ENCODE results near the gene GLIS1. TPM values are rescaled to one million over a fixed set of nuclear protein-coding genes. Genes with fewer than 3 reads are reported as not detected.

GLIS1 gene
- total and polyA plus RNA-seq, 8 donors: 0.06 to 0.26 (median 0.13) TPM; not detected in 4

- H3K9me3 ChIP-seq: no peaks in the 10 kb centered on the region
- 69 to 75% methylated on average over 13 of the region's 13 CpGs for WGBS, 2 donors
- no peak overlapping the region for H3K4me3 ChIP-seq
- ATAC-seq: no peak
- H3K36me3 ChIP-seq: no peaks in the 10 kb centered on the region
- no peak overlapping the region for H3K27ac ChIP-seq
- no peak for TF ChIP-seq CTCF (IDR thresholded peaks at IDR 0.05)
- no peak for FAIRE-seq
- peak in 1 of 6 donors; percentile 39 for DNase-seq
- intact Hi-C loops (cut with DNase I): no loop called here
- no peaks in the 10 kb centered on the region for H3K27me3 ChIP-seq
- H3K4me1 ChIP-seq: no peaks in the 10 kb centered on the region
These were observed 179.6 kb downstream of the GLIS1 start for GRCh38 chr1:53559391-53559815.

DNA sequence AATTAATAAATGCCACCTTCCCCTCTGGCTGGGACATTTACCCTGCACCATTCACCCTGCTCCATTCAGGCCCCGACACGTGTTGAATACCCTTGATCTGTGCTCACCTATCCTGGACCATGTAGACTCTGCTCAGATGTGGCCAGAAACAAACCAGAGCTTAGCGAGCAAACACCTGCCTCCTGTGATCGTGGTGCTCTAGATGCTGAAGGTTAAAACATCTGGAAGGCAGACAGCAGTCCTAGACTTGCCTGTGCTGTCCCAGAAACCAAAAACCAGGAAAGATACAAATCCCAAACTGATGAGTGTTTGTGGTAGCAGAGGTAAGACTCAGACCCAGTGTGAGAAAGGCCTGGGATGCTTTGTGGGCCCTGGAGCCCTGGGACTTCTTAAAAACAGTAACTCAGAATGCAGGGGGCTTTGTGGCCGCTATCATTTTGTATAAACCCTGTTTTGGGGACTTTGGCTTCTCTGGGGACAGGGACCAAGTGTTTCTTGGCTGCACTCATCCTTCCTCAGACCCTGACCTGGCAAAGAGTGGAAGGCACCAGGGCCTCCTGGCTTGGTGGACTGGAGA is 180.1 kb downstream of the GLIS1 start:
- ATAC-seq (no peak), FAIRE-seq (no peak)
- WGBS, 2 donors: 79 to 84% methylated on average over 5 of the region's 5 CpGs

DNA sequence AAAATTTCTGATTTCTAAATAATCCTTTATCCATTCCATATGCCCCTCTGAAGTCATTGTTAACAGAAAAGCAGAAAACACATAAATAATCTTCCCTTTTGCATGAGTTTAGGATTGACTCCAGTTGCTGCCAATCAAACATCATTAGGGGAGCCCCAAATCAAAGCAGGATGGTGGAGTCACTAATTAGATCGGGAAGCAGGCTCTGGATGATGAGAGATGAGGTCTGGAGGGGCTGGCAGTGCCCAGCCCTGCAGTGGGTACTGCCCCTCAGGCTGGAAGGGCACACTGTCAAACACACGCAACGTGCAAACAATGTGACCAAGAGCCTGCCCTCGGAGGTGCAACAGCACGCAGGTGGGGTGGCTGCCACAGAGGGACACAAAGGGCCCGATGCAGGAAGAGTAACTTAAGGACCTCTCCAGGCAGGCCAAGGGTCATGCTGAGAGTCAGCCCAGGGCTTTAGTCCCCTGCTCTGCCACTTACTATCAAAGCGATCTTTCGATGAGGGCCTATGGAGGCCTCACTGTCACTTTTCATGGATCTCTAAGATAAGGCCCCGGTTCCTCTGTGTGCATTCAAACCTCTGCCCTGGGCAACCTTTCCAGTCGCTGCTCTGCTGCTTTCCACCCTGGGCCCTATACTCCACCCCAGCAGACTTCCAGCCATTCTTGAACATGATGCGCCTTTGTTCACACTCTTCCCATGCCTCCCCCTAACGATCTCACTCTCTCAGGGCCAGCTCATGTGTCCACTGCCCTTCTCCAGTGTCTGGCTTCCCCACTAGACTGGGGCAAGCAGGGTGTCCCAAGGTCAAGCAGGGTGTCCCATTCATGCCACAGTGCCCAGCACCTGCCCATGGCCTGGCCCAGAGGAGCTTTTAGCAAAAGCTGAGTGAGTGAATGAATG is 180.9 kb downstream of the GLIS1 start:
- Histone ChIP-seq H3K4me1 (no peaks in the 10 kb centered on the region), H3K9me3 (no peaks in the 10 kb centered on the region), H3K27ac (no peak overlapping the region), H3K27me3 (no peaks in the 10 kb centered on the region), H3K4me3 (no peak overlapping the region), H3K36me3 (no peaks in the 10 kb centered on the region)
- WGBS, 2 donors: 75 to 83% methylated on average over 12 of the region's 12 CpGs
- FAIRE-seq (no peak), ATAC-seq (no peak), DNase-seq (peak in 1 of 6 donors; percentile 27)
- intact Hi-C loops (cut with DNase I): no loop called here
- no peak for TF ChIP-seq CTCF (IDR thresholded peaks at IDR 0.05)

More for the DNA sequence above, 180.1 kb downstream of the GLIS1 start:
- no peak for TF ChIP-seq CTCF (IDR thresholded peaks at IDR 0.05)
- Histone ChIP-seq H3K4me1 (no peaks in the 10 kb centered on the region), H3K36me3 (no peaks in the 10 kb centered on the region), H3K27ac (no peak overlapping the region), H3K4me3 (no peak overlapping the region), H3K27me3 (no peaks in the 10 kb centered on the region), H3K9me3 (no peaks in the 10 kb centered on the region)
- intact Hi-C loops (cut with DNase I): no loop called here
- DNase-seq: no peak

DNA sequence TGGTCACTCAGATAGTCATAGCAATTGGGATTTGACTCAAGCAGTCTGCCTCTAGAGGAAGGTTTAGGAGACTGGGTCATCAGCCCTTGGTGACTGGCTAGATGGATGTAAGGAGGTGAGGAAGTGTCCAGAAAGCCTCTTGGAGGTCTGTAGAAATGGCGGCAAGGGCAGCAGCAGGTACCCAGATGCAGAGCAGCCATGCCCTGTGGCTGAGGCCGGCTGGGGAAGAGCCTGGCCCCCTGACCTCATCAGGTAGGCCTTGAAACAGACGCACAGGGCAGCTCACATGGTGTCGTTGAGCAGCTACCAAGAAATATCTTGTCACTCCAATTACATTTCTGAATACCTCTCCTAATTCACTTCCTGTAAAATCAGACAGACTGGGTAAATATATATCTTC is 181.6 kb downstream of the GLIS1 start:
- H3K27me3 ChIP-seq: no peaks in the 10 kb centered on the region
- H3K4me3 ChIP-seq: no peak overlapping the region
- intact Hi-C loops (cut with DNase I): no loop called here
- H3K27ac ChIP-seq: no peak overlapping the region
- 80 to 86% methylated on average over 4 of the region's 4 CpGs for WGBS, 2 donors
- H3K9me3 ChIP-seq: no peaks in the 10 kb centered on the region
- no peak for ATAC-seq
- peak in 1 of 6 donors; percentile 6 for DNase-seq
- no peak for FAIRE-seq
- no peaks in the 10 kb centered on the region for H3K4me1 ChIP-seq
- no peaks in the 10 kb centered on the region for H3K36me3 ChIP-seq
- TF ChIP-seq CTCF (IDR thresholded peaks at IDR 0.05): no peak
